ENCODE results near the gene POLE.

- TF ChIP-seq CTCF (IDR thresholded peaks at IDR 0.05) (no peak), POLR2A (IDR thresholded peaks at IDR 0.05) (no peak)
These were observed 109.8 kb downstream of the POLE start for GRCh38 chr12:132577191-132577920.

Data from breast epithelium (tissue), 3 donors.